Stimulated activated CD8-positive, alpha-beta memory T cell treated with anti-CD3 and anti-CD28 coated beads, Interleukin-15, amount 100 ng/mL, for 48 hours (primary cell): ENCODE results near the gene HSD17B12.
"Not testable (repeated sequence)": the region's sequence is repeated elsewhere in the genome, so short reads cannot be mapped to it uniquely, and the experiment has no call there.

Experiments used
- DNase-seq, 2 donors: peaks; one replicate each; pipeline ENCODE4 v3.0.0-alpha.2; 2020; ENCODE audit warnings: low read depth in 2 of 2

Gene HSD17B12

DNA sequence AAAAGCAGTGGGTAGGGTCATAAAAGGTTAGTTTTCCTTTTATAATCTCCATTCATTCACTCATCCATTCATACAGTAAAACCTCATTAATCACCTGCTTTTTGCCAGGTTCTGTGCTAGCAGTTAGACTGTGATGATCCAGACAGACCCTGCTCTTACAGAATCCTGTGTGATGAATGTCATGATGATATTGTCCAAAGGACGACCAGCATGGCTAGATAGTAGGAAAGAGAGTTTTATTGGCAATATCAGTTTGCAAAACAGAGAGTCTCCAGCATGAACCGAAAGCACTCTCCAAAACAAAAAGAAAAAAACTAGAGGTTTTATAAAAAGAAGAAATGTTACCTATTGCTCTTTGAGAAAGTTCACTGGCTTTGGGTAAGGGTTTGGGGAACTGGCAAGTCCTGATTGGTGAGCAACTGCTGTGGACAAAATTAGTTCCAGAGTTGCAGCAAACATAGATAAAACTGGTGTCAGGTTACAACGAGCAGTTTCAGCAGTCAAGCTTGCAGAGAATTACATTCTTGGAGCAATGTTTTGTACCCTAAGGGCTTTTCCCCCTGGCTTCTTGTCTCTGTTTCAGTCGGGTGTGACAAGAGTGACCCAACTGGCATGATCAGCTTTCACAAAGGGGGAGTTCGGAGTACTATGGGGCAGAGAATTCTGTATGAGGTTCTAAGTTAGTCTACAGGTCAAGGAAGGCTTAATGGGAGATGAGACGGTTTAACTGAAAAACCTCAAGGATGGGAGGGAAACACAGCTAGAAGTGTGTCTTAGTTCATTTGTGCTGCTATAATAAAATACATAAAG lies 58.3 kb downstream of the HSD17B12 start:
- DNase-seq = no peak

DNA sequence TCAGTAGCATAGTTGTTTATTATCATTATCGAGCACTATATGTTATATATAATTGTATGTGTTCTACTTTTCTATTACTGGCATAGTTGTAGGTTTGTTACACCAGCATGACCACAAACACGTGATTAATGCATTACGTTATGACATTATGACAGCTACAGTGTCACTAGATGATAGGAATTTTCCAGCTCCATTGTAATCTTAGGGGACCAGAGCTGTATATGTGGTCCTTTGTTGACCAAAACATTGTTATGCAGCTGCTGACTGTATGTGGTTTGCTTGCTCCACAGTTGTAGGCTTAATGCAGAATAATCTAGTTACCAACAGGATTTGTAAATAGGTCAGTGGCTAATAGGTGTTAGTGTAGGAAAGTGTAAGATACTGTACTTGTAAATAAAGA lies 66.1 kb downstream of the HSD17B12 start:
- no peak for DNase-seq

DNA sequence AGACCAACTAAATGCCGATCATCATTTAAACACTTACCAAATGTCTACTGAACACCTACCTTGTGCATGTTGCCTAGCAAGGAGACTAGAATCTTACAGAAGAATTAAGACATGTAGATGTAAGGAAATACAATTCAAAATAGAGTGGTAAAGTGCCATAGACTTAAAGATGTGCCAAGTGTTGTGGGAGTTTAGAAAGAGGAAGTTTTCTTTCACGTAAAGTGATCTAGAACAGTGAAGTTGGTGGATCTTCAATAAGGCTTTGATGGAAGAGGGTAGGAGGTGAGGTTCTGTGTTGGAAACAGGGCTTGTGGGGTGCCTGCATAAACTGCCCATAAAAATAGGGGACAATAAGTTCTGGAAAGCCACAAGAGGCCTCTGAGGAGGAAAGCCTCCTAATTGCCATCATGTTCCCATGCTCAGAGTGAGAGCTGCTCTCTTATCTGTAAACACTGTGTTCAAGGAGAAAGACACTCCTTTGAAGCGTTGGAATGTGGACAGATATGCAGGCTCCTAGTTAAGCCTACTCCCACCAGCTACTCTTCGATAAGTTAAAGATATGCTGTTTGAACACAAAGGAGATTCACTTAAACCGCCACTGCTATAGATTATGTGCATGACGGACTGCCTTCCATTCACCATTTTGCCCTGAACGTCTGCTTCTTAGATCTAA lies 66.7 kb downstream of the HSD17B12 start:
- no peak for DNase-seq

GRCh38 chr11:43748095-43748494 lies 67.6 kb downstream of the HSD17B12 start:
- DNase-seq = no peak

- DNase-seq = no peak
Measured at GRCh38 chr11:43751726-43752125, 71.2 kb downstream of the HSD17B12 start.

- no peak for DNase-seq
Measured at GRCh38 chr11:43756575-43756974, 76.0 kb downstream of the HSD17B12 start.

DNA sequence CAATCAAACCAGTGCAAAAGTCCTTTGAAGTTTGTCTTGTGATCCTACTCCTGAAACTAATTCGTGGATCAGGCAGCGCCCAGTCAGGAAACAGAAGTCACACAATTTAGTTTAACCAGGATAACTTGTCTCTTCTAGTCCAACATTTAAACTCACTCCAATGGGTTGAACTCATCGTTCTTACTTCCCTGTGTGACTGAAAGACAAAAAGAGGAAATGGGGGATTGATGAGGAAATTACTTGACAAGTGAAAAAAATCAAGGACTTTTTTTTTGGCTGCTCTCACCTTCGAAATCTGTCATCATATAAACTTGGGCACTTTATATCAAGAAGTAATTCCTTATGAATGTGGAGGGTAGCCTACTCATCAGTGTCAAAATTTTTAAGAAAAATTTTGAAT lies 78.4 kb downstream of the HSD17B12 start:
- no peak for DNase-seq

GRCh38 chr11:43760902-43761301 lies 80.4 kb downstream of the HSD17B12 start:
- no peak for DNase-seq

DNA sequence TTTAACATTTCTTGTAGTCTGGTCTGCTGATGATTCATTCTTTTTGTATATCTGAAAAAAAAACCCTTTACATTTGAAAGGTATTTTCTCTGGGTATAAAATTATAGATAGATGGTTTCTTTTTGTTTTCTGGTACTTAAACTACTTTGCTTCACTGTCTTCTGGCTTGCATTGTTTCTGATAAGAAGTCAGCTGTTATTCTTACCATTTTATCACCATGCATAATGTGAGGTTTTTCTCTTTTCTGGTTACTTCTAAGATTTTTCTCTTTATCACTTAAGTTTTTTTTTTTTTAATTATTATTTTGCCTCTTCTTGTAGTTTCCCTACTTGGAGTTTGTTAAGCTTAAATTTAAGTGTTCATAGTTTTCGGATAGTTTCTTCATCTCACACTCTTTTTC lies 84.7 kb downstream of the HSD17B12 start:
- no peak for DNase-seq

- DNase-seq = not testable (repeated sequence)
Measured at GRCh38 chr11:43768654-43769053, 88.1 kb downstream of the HSD17B12 start.

DNA sequence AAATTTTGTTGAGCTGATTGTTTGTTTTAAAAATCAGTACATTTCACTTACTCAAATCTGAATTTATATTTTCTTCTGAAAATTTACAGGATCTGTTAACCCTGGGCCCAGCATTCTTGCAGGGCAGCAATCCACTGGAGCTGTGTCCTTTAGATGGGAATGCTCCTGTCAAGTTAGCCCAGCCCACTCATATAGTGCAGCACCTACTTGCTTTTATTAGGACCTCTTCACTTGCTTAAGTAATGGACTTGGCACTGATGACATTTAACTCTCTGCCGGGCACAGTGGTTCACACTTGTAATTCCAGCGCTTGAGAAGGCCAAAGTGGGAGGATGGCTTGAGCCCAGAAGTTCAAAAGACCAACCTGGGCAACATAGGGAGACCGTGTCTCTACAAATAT lies 89.6 kb downstream of the HSD17B12 start:
- no peak for DNase-seq

GRCh38 chr11:43772733-43773132 lies 92.2 kb downstream of the HSD17B12 start:
- DNase-seq = no peak

DNA sequence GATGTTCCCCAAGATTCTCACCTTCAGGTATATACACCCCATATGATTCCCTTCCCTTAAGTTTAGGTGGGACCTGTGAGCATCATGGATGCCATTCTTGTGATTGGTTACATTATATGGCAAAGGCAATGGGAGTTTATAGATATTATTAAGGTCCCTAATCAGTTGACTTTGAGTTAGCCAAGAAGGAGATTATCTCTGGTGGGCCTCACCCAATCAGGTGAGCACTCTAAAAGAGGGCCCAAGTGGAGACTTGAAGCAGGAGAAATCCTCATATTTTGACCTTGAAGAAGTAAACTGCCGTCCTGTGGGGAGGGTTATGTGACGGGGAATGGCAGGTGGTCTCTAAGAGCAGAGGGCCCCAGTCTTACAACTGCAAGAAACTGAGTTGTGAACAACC lies 94.2 kb downstream of the HSD17B12 start:
- DNase-seq = no peak

- no peak for DNase-seq
Measured at GRCh38 chr11:43779306-43779705, 98.8 kb downstream of the HSD17B12 start.

- DNase-seq = no peak
Measured at GRCh38 chr11:43784301-43784700, 103.8 kb downstream of the HSD17B12 start.

- no peak for DNase-seq
Measured at GRCh38 chr11:43784866-43785265, 104.3 kb downstream of the HSD17B12 start.

- DNase-seq = no peak
Measured at GRCh38 chr11:43785318-43785717, 104.8 kb downstream of the HSD17B12 start.

- no peak for DNase-seq
Measured at GRCh38 chr11:43786016-43786415, 105.5 kb downstream of the HSD17B12 start.

DNA sequence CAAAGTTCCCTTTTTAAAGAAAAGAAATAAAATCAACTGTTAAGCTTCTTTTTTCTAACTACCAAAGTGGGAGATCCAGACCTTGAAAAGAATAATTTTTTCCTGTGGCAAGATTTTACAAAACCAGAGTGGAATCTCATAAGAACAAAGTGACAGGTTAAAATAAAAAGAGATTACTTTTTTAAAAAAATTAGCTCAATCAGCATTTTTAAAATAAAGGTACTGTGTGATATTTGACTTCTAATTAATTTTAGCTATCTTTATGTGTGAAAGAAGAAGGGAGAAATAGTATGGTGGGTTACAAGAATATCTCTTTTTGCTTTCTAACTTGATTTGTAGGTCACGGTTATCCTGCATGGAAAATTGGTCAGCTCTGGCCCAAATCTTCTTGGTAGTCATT lies 107.3 kb downstream of the HSD17B12 start:
- DNase-seq = no peak

GRCh38 chr11:43788421-43788820 lies 107.9 kb downstream of the HSD17B12 start:
- DNase-seq = no peak

GRCh38 chr11:43789700-43790443 lies 109.3 kb downstream of the HSD17B12 start:
- DNase-seq = no peak

DNA sequence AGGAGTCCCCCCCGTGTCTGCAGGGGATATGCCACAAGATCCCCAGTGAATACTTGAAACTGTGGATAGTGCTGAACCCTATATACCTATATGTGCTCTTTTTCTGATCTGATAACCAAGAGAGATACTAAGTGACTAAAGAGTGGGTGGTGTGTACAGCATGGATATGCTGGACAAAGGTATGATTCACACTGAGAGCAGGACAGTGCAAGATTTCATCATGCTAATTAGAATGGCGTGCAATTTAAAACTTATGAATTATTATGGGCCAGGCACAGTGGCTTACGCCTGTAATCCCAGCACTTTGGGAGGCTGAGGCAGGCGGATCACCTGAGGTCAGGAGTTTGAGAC lies 109.9 kb downstream of the HSD17B12 start:
- no peak for DNase-seq

DNA sequence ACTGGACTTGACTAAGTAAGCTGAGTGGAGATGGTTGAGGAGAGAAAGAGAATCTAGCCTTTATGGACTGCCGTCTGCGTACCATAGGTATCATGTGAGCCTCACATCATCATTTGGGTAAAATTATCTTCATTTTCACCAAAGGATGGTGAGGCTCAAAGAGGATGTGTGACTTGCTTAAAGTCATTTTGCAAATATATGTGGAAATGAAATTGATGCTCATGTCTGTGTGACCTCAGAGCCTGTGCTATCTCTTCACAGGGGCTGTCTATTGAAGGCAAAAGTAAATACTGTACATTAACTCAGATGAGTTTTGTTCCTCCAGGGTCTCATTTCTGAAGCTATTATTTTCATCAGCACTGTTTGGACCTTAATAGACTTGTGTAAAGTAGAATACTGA lies 116.8 kb downstream of the HSD17B12 start:
- DNase-seq = no peak
